Suprapubic skin (tissue), 4 donors: ENCODE results near the gene MEIOC. TPM values are rescaled to one million over a fixed set of nuclear protein-coding genes. Genes with fewer than 3 reads are reported as not detected.
"Not testable (repeated sequence)": the region's sequence is repeated elsewhere in the genome, so short reads cannot be mapped to it uniquely, and the experiment has no call there.

Experiments used
- DNase-seq, 2 donors: peaks; one replicate each; pipeline ENCODE4 v3.0.0-alpha.2; 2019; ENCODE audit warnings: low spot score in 2 of 2
- H3K27ac ChIP-seq: fragments of 200-600 bp; sonication (generic); one replicate; pipeline ENCODE4 v1.5.1; 2019
- H3K27me3 ChIP-seq: fragments of 200-600 bp; sonication (generic); one replicate; pipeline ENCODE4 v1.5.1; 2019
- H3K36me3 ChIP-seq: fragments of 200-600 bp; sonication (generic); one replicate; pipeline ENCODE4 v1.5.1; 2019
- H3K4me1 ChIP-seq: fragments of 200-600 bp; sonication (generic); one replicate; pipeline ENCODE4 v1.5.1; 2019
- H3K4me3 ChIP-seq: fragments of 200-600 bp; sonication (generic); one replicate; pipeline ENCODE4 v1.5.1; 2019; ENCODE audit warnings: mild to moderate bottlenecking
- H3K9me3 ChIP-seq: fragments of 200-600 bp; sonication (generic); one replicate; pipeline ENCODE4 v1.5.1; 2019
- EP300 ChIP-seq: sonication (generic); formaldehyde crosslinking; IDR thresholded peaks from one replicate; pipeline ENCODE4 v1.6.1; 2017; ENCODE audit warnings: antibody characterized with exemption
- POLR2A ChIP-seq, 2 donors: fragments of 450-650 bp; IDR thresholded peaks; one replicate each; pipeline ENCODE4 v1.6.1; 2017; ENCODE audit warnings: antibody characterized with exemption in 2 of 2, mild to moderate bottlenecking in 2 of 2, moderate library complexity in 2 of 2
- POLR2AphosphoS5 ChIP-seq, 3 donors: sonication (generic); formaldehyde crosslinking; IDR thresholded peaks; one replicate each; pipeline ENCODE4 v1.6.1; 2017; ENCODE audit warnings: antibody characterized with exemption in 3 of 3
- WGBS: methylation state at CpG from one replicate; pipeline ENCODE4 v1.1.5; 2018; 5-methylcytosine and 5-hydroxymethylcytosine counted together
- total RNA-seq, 4 donors: library from RNA; depleted of rRNA; stranded (reverse); fragments of >200 nt; gene quantifications; one replicate each; pipeline ENCODE4 v1.1.0, GENCODE V29; 2016
- TF ChIP-seq, protein P1 (sequence below), 2 donors: fragments of 200-600 bp in 1 of 2; fragments of 450-650 bp in 1 of 2; sonication (generic) in 1 of 2; IDR thresholded peaks; one replicate each; pipeline ENCODE4 v1.5.1; 2016 to 2019; ENCODE audit warnings: antibody characterized with exemption in 2 of 2, mild to moderate bottlenecking in 1 of 2, moderate library complexity in 1 of 2

Gene MEIOC
- total RNA-seq, 4 donors from 2014 or later, result not detected

DNA sequence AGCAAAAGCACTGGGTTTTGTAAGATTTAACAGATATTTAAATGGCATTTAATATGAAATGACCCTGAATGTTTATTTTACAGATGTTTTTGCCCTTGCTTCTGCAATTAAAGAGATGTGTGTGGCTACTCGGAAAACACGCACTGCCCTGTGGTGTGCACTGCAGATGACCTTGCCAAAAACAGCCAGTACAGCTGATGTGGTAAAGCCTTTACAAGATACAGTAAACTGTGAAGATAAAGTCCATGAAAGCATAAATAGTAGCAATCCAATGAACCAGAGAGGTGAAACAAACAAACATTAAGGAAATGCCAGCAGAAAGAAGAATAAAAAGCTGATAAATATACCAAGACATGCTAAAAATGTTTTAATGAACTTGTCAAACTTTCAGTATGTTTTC is 17.6 kb downstream of the MEIOC start:
- Histone ChIP-seq H3K9me3 (no peaks in the 10 kb centered on the region), H3K4me3 (no peak overlapping the region), H3K36me3 (peaks cover 11% of the 10 kb centered on the region), H3K27ac (no peak overlapping the region), H3K27me3 (no peaks in the 10 kb centered on the region), H3K4me1 (no peaks in the 10 kb centered on the region)
- WGBS, result 95% methylated on average over 2 of the region's 2 CpGs
- DNase-seq, result no peak
- TF ChIP-seq POLR2AphosphoS5 (IDR thresholded peaks at IDR 0.05) (no peak), POLR2A (IDR thresholded peaks at IDR 0.05) (no peak), EP300 (no peak)
- TF ChIP-seq, protein P1, sequence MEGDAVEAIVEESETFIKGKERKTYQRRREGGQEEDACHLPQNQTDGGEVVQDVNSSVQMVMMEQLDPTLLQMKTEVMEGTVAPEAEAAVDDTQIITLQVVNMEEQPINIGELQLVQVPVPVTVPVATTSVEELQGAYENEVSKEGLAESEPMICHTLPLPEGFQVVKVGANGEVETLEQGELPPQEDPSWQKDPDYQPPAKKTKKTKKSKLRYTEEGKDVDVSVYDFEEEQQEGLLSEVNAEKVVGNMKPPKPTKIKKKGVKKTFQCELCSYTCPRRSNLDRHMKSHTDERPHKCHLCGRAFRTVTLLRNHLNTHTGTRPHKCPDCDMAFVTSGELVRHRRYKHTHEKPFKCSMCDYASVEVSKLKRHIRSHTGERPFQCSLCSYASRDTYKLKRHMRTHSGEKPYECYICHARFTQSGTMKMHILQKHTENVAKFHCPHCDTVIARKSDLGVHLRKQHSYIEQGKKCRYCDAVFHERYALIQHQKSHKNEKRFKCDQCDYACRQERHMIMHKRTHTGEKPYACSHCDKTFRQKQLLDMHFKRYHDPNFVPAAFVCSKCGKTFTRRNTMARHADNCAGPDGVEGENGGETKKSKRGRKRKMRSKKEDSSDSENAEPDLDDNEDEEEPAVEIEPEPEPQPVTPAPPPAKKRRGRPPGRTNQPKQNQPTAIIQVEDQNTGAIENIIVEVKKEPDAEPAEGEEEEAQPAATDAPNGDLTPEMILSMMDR (IDR thresholded peaks at IDR 0.05), result no peak

DNA sequence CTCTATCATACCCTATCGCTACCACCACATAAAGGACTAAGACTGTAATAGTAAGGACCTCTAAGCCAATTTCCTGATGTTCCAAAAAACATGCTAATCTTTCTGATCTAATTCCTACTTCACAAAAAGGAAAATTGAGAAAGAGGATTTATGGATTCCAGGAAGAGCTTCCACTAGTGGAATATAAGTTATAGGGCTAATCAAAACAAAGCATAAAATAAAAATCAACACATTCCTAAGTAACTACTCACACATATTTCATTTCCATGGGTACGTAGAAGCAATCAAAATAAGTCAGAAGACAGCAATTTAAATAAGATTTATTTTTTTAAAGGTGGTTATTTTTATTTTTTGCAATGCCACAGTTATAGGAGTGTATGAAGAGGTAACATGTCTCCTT is 20.9 kb downstream of the MEIOC start:
- Histone ChIP-seq H3K27ac (no peak overlapping the region), H3K27me3 (no peaks in the 10 kb centered on the region), H3K36me3 (peaks cover 40% of the 10 kb centered on the region), H3K4me3 (no peak overlapping the region), H3K9me3 (no peaks in the 10 kb centered on the region), H3K4me1 (no peaks in the 10 kb centered on the region)
- 63% methylated on average over 2 of the region's 2 CpGs for WGBS
- DNase-seq, result no peak
- no peak for TF ChIP-seq POLR2AphosphoS5 (IDR thresholded peaks at IDR 0.05)
- no peak for TF ChIP-seq POLR2A (IDR thresholded peaks at IDR 0.05)
- TF ChIP-seq, protein P1 (IDR thresholded peaks at IDR 0.05), result no peak
- no peak for TF ChIP-seq EP300

GRCh38 chr17:44683303-44683702 is 27.0 kb downstream of the MEIOC start:
- not testable (repeated sequence) for H3K27ac ChIP-seq, H3K9me3 ChIP-seq, H3K4me1 ChIP-seq, DNase-seq, H3K27me3 ChIP-seq, H3K4me3 ChIP-seq
- 80% methylated on average over 4 of the region's 4 CpGs for WGBS
- peaks cover 67% of the 10 kb centered on the region for H3K36me3 ChIP-seq

- 79% methylated on average over 1 of the region's 1 CpG for WGBS
- Histone ChIP-seq H3K36me3 (peaks cover 25% of the 10 kb centered on the region), H3K4me1 (peaks cover 34% of the 10 kb centered on the region), H3K4me3 (no peak overlapping the region), H3K27me3 (no peaks in the 10 kb centered on the region), H3K27ac (no peak overlapping the region), H3K9me3 (no peaks in the 10 kb centered on the region)
- TF ChIP-seq POLR2AphosphoS5 (IDR thresholded peaks at IDR 0.05) (no peak), POLR2A (IDR thresholded peaks at IDR 0.05) (no peak), EP300 (no peak)
- TF ChIP-seq, protein P1 (IDR thresholded peaks at IDR 0.05), result no peak
- DNase-seq, result no peak
Measured at GRCh38 chr17:44687756-44688155, 31.5 kb downstream of the MEIOC start.

GRCh38 chr17:44688200-44688599 is 31.9 kb downstream of the MEIOC start:
- H3K36me3 ChIP-seq, result peaks cover 21% of the 10 kb centered on the region
- 77% methylated on average over 2 of the region's 2 CpGs for WGBS
- H3K9me3 ChIP-seq, result no peaks in the 10 kb centered on the region
- H3K4me3 ChIP-seq, result no peak overlapping the region
- no peak for DNase-seq
- H3K27me3 ChIP-seq, result no peaks in the 10 kb centered on the region
- TF ChIP-seq, protein P1 (IDR thresholded peaks at IDR 0.05), result no peak
- TF ChIP-seq POLR2AphosphoS5 (IDR thresholded peaks at IDR 0.05), result no peak
- no peak for TF ChIP-seq POLR2A (IDR thresholded peaks at IDR 0.05)
- TF ChIP-seq EP300, result no peak
- no peak overlapping the region for H3K27ac ChIP-seq
- peaks cover 34% of the 10 kb centered on the region for H3K4me1 ChIP-seq
